HG03565 (cell line): ENCODE measurements around the gene TPCN2.
A peak's percentile ranks its signal among the peaks of the same experiment; 100 is the strongest.

Experiments used
- ATAC-seq: cut with Tn5 transposase; IDR thresholded peaks from one replicate; pipeline ENCODE4 v1.9.1; 2021; ENCODE audit warnings: mild to moderate bottlenecking, moderate library complexity; ENCODE audit not compliant: unreplicated experiment

Gene TPCN2

GRCh38 chr11:69160296-69161116 is 111.8 kb downstream of the TPCN2 start:
- no peak for ATAC-seq

DNA sequence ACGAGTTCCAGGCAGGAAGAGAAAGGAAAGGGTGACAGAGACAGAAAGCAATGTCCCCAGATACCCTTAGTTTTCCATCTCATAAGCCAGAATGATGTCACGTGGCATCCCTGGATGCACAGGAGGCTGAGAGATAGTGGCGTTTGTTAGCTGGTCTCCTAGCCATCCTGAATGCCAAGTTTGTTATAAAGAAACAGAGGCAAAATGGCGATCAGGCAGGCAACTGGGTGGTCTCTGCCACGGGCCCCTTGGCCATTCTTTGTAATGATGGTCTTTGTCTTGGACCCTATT is 112.3 kb downstream of the TPCN2 start:
- ATAC-seq: no peak

DNA sequence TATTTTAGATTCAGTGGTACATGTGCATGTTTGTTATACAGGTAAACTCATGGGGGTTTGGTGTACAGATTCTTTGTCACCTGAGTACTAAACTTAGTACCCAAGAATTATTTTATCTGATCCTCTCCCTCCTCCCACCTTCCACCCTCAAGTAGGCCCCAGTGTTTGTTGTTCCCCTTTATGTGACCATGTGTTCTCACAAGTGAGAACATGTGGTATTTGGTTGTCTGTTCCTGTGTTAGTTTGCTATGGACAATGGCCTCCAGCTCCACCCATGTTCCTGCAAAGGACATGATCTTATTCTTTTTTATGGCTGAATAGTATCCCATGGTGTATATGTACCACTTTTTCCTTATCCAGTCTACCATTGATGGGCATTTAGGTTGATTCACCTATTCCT is 113.8 kb downstream of the TPCN2 start:
- no peak for ATAC-seq

GRCh38 chr11:69163842-69164241 is 115.1 kb downstream of the TPCN2 start:
- no peak for ATAC-seq

DNA sequence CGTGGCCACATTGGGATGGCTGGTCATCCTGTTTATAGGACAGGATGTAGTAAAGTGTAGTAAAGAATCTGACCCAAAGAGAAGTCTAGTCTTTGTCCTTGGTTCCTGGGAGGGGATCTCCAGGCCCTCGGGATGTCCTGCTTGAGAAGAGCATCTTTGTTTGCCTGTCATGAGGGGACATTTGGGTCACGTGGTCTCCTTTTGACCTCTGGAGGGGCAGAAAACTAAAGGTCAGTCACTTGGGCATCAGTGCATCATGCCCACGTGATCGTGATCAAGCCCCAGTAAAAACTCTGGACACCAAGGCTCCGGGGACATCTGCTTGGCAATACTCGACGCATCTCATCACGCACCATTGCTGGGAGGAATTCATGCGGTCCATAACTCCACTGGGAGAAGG is 116.1 kb downstream of the TPCN2 start:
- ATAC-seq: no peak

GRCh38 chr11:69165775-69166174 is 117.0 kb downstream of the TPCN2 start:
- no peak for ATAC-seq

DNA sequence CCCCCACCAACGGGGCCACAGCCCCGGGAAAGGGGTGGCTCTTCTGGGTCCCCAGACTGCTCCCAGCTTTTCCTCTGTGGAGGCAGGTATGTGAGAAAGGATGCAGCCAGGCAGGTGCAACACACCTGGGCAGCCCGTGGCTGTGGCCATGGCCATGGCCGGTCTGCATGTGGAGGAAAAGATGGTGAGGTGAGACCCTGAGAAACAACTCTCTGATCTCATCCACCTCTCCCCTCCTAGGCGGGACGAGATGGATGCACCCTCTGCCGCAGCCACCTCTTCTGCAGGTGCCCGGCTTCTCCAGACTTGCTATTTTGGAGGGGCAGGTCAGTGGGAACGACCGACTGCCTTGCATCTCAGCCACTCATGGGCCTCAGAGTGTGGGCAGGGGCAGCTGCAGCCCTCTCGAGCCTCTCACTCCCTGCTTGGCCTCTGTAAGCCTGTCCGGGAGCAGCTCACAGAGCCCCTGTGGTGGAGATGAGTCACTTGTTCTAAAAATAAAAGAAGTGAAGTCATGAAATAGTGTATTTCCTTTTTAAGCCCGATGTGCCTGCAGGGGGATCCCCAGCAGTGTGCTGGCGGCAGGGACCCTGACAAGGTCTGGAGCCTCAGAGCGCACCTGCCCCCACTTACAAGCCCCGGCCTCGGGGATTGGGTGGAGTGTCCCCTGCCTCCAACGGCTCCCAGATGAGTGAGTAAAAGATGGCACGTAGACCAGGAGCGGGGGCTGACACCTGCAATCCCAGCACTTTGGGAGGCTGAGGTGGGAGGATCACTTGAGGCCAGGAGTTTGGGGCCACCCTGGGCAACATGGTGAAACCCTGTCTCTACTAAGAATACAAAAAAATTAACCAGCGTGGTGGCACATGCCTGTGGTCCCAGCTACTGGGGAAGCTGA is 117.7 kb downstream of the TPCN2 start:
- ATAC-seq: peak; percentile 97

DNA sequence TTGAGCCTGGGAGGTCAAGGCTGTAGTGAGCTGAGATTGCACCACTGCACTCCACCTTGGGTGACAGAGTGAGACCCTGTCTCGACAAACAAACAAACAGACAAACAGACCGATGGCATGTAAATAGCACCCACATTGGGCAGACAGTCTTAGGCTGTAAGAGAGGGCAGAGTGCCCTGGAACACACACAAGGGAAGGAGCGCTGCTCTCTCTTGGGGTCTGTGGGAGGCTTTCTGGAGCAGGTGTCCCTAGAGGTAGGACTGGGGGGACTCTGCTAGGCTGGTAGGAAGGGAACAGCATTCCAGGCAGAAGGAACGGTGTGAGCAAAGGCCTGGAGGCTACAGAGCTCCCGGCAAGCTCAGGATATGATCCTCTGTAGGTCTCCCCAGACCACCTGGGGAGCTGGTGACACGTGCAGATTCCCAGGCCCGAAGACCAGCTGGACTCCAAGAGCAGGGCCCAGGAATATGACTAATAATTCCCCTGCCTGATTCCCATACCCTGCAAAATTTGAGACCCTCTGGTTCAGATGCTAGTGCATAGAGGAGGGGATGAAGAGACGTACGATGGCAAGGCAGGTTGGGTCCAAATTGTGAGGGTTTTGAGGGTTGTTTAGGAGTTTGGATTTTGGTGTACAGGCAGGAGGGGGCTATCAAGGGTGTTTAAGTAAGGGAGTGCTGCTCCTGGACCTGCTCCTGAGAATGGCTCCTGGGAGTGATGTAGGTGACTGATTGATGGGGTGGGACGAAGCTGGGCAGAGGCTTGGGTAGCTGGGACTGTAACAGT is 118.6 kb downstream of the TPCN2 start:
- no peak for ATAC-seq

DNA sequence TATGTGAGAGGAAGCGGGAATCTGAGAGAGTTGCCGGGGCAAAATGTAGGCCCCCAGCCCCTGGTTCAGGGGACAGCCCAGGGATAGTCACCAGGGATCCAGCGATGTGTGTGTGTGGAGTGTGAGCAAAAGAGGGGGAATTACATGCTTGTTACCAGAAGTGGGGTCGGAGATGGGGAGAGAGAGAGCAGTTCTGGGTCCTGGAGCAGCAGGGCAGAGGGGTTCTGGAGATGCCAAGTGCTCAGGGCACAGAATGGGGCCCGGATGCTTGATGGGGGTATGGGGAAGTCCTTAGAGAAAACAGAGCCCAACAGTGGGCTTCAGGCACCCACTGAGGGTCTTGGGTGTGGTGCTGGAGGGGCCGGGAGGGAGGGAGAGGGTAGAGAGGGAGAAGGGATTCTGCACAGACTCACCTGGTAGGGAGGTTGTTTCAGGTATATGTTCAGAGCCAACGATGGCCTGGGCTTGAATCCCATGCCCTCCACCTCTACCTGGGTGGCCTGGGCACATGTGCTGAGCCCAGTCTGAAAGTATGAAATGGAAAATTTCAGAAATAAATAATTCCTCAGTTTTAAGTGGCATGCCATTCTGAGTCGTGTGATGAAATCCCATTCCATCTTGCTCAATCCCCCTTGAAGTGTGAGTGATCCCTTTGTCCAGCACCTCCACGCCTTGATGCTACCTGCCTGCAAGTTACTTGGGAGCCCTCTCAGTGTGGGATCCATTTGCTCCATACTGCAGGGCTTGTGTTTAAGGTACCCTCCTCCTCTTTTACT is 119.4 kb downstream of the TPCN2 start:
- no peak for ATAC-seq

DNA sequence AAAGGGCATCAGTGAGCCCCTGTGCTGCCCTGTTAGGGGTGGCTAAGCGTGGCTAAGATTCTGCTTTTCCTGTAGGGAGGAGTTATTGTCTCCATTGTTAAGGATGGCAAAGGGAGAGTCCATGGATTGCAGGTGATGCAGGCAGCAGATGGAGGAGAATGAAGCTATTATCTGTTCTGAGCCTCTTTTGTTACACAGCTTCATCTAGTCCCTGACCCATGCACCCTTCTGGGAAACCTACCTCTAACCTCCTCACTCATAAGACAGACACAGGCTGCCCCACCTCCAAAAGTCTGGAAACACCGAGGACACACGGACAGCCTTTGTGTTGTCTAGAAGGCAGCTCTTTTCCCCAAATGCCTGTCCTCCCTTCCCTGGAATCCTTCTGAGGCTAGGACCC is 120.7 kb downstream of the TPCN2 start:
- no peak for ATAC-seq

- ATAC-seq: no peak
Measured at GRCh38 chr11:69170704-69171103, 122.0 kb downstream of the TPCN2 start.

- no peak for ATAC-seq
Measured at GRCh38 chr11:69171476-69172240, 122.9 kb downstream of the TPCN2 start.

- ATAC-seq: no peak
Measured at GRCh38 chr11:69172674-69173073, 123.9 kb downstream of the TPCN2 start.

- ATAC-seq: no peak
Measured at GRCh38 chr11:69173331-69173730, 124.6 kb downstream of the TPCN2 start.

DNA sequence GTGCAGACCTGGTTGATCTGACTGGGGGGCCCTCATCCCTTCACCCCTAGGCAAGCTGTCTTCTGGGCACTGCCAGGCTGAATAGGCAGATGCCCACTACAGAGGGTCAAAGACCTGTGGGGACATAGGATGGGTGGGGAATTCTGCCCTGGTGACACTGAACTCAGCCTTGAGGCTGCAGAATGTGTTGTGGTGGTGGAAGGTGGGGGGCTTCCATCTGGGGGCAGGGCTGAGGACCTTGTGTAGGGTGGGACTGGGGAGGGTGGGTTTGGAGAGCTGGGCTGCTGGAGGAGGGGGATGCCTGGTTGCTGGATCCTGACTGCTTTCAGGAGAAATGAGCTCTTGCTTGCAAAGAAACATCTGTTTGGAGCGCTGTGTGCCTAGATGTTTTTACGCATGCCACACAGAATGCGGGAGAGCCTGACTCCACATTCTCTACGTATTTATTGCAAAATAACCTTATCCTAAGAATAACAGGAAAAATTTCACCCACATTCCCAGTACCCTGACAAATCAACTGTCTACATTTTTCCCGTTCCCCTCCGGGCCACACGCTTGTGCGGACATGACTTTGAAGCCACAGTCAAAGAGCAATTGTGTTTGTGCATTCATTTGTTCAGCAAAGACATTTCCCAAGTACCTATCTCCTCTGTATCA is 125.3 kb downstream of the TPCN2 start:
- ATAC-seq: no peak

DNA sequence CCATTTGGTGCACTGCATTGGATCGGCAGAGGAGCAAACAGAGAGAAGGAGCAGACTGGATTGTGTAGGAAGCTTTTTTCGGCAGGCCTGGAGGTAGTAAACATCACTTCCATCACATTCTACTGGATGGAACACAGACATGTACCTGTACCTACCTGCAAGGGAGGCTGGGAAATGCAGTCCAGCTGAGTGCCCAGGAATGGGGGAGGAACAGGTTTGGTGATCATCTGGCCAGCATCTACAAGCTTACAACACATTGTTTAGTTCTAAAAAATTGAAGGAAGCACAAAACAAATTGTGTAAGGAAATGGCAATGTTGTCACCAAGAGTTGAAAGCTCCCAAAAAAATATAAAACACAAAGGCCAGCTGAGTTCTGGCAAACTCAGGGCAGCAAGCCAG is 126.1 kb downstream of the TPCN2 start:
- ATAC-seq: no peak

GRCh38 chr11:69178819-69179482 is 130.2 kb downstream of the TPCN2 start:
- no peak for ATAC-seq

GRCh38 chr11:69180226-69180625 is 131.5 kb downstream of the TPCN2 start:
- ATAC-seq: no peak

DNA sequence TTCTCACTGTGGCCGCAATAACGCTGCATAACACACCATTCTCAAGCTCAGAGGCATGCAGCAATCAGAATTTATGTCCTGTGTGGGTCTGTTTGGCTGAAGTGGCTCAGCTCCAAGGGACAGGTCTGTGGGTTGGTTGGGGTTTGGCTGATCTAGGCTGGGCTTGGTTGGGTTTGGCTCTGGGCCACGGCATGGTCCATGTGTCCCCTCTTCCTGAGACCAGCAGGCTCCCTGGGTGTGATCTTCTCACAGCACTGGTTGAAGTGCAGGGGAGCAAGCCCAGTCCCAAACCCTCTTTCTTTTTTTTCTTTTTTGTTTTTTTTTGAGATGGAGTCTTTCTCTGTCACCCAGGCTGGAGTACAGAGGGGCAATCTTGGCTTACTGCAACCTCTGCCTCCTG is 132.0 kb downstream of the TPCN2 start:
- ATAC-seq: no peak
